Measurements from ENCODE around the gene GVQW3. TPM values are rescaled to one million over a fixed set of nuclear protein-coding genes. Genes with fewer than 3 reads are reported as not detected.
"Not testable (repeated sequence)": the region's sequence is repeated elsewhere in the genome, so short reads cannot be mapped to it uniquely, and the experiment has no call there.

Gene GVQW3
- total and polyA plus RNA-seq, 2 donors (not counting 1 experiment from before 2014, with no cell fraction given): 3.5 to 8.2 TPM

DNA sequence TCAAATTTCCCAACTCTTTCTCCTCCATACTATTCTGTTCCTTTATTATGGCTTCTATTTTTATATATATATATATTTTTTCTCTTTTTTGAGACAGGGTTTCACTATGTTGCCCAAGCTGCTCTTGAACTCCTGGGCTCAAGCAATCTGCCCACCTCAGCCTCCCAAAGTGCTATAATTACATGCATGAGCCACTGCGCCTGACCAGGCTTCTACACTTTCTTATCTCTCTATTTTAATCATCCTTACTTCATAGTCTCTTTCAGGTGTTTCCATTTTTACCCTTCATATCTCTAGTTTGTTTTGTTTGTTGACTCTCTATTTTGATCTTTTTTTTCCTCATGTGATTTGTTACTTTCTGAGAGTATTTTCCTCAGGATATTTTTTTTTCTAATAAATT is 19.8 kb downstream of the GVQW3 start:
- TF ChIP-seq CTCF (IDR thresholded peaks at IDR 0.05) (no peak), EZH2 (IDR thresholded peaks at IDR 0.05; ENCODE audit: borderline replicate concordance, insufficient read depth, low read depth, low read length, poor library complexity, severe bottlenecking) (no peak)
- no peak overlapping the region for H3K27ac ChIP-seq (ENCODE audit: low read length in 2 of 2)
- H3K9me3 ChIP-seq (ENCODE audit: control extremely low read depth in 1 of 3, control insufficient read depth in 2 of 3, insufficient read depth in 1 of 3, low read length in 2 of 3): no peaks in the 10 kb centered on the region
- Mint-ChIP-seq H3K4me3 (no peak overlapping the region), H3K9me3 (ENCODE audit: insufficient read depth) (no peaks in the 10 kb centered on the region), H3K4me1 (no peaks in the 10 kb centered on the region), H3K27ac (no peak overlapping the region), H3K27me3 (no peaks in the 10 kb centered on the region)
- no peak for ATAC-seq (ENCODE audit: low read depth)
- peaks cover 0 to 2% (median 0%) of the 10 kb centered on the region in 4 experiments for H3K27me3 ChIP-seq (replicated peaks in 1 of 4; ENCODE audit: control extremely low read depth in 1 of 4, control insufficient read depth in 3 of 4, insufficient read depth in 4 of 4, low read length in 3 of 4)
- H3K9ac ChIP-seq (ENCODE audit: low read length): no peak overlapping the region
- CTCF ChIA-PET: no interaction called here
- no peaks in the 10 kb centered on the region for H3K4me1 ChIP-seq (ENCODE audit: control insufficient read depth in 2 of 2, insufficient read depth in 2 of 2, low read length in 2 of 2)
- H3K4me3 ChIP-seq (ENCODE audit: control extremely low read depth in 1 of 5, extremely low read depth in 1 of 5, insufficient read depth in 1 of 5, low read depth in 2 of 5, low read length in 4 of 5): no peak overlapping the region
- WGBS (ENCODE audit: insufficient coverage): no CpG with 5 or more reads among the region's 1 CpG
- no peak overlapping the region for H3K4me2 ChIP-seq (replicated peaks; ENCODE audit: low read depth, low read length, poor library complexity, severe bottlenecking)
- no peaks in the 10 kb centered on the region for H4K20me1 ChIP-seq (ENCODE audit: control insufficient read depth, insufficient read depth, low read length, poor library complexity, severe bottlenecking)
- intact Hi-C loops (cut with micrococcal nuclease): no loop called here
- no peak for DNase-seq
- POLR2A ChIA-PET: no interaction called here
- no peak overlapping the region for H2AFZ ChIP-seq (ENCODE audit: insufficient read depth, low read depth, low read length, poor library complexity, severe bottlenecking)
- no peaks in the 10 kb centered on the region for H3K79me2 ChIP-seq (ENCODE audit: control insufficient read depth, insufficient read depth, low read length)
- H3K36me3 ChIP-seq (replicated peaks in 1 of 2; ENCODE audit: control extremely low read depth in 1 of 2, control insufficient read depth in 1 of 2, extremely low read depth in 1 of 2, insufficient read depth in 2 of 2, low read length in 1 of 2): no peaks in the 10 kb centered on the region

- H3K27ac Mint-ChIP-seq; H3K9me3 ChIP-seq (ENCODE audit: control extremely low read depth in 1 of 3, control insufficient read depth in 2 of 3, insufficient read depth in 1 of 3, low read length in 2 of 3); DNase-seq; H3K4me3 Mint-ChIP-seq; H3K4me1 ChIP-seq (ENCODE audit: control insufficient read depth in 2 of 2, insufficient read depth in 2 of 2, low read length in 2 of 2); H3K27me3 ChIP-seq (replicated peaks in 1 of 4; ENCODE audit: control extremely low read depth in 1 of 4, control insufficient read depth in 3 of 4, insufficient read depth in 4 of 4, low read length in 3 of 4); H4K20me1 ChIP-seq (ENCODE audit: control insufficient read depth, insufficient read depth, low read length, poor library complexity, severe bottlenecking); ATAC-seq (ENCODE audit: low read depth); H3K79me2 ChIP-seq (ENCODE audit: control insufficient read depth, insufficient read depth, low read length); H2AFZ ChIP-seq (ENCODE audit: insufficient read depth, low read depth, low read length, poor library complexity, severe bottlenecking); CTCF ChIA-PET; POLR2A ChIA-PET; H3K9ac ChIP-seq (ENCODE audit: low read length); H3K27me3 Mint-ChIP-seq; H3K4me1 Mint-ChIP-seq; H3K9me3 Mint-ChIP-seq (ENCODE audit: insufficient read depth); H3K4me3 ChIP-seq (ENCODE audit: control extremely low read depth in 1 of 5, extremely low read depth in 1 of 5, insufficient read depth in 1 of 5, low read depth in 2 of 5, low read length in 4 of 5); H3K36me3 ChIP-seq (replicated peaks in 1 of 2; ENCODE audit: control extremely low read depth in 1 of 2, control insufficient read depth in 1 of 2, extremely low read depth in 1 of 2, insufficient read depth in 2 of 2, low read length in 1 of 2); H3K27ac ChIP-seq (ENCODE audit: low read length in 2 of 2); H3K4me2 ChIP-seq (replicated peaks; ENCODE audit: low read depth, low read length, poor library complexity, severe bottlenecking); intact Hi-C loops (cut with micrococcal nuclease): not testable (repeated sequence)
- 97% methylated on average over 5 of the region's 8 CpGs for WGBS (ENCODE audit: insufficient coverage)
Observed at GRCh38 chr11:76401484-76401883, 20.4 kb downstream of the GVQW3 start.

Measured in B cell (primary cell).